Keratinocyte (primary cell): ENCODE results near the gene TMEM69. TPM values are rescaled to one million over a fixed set of nuclear protein-coding genes. Genes with fewer than 3 reads are reported as not detected.
"Not testable (repeated sequence)": the region's sequence is repeated elsewhere in the genome, so short reads cannot be mapped to it uniquely, and the experiment has no call there.

Experiments
- DNase-seq: peaks from one replicate; pipeline ENCODE4 v3.0.0-alpha.2; 2011; ENCODE audit warnings: low read depth, missing footprints, low spot score
- FAIRE-seq: peaks from 2 replicates; lab custom pipeline; 2011; peaks lifted over from hg19 to GRCh38; lab: Jason Lieb, UNC
- H2AFZ ChIP-seq: 2 replicates; pipeline ENCODE4 v1.6.0; 2012; ENCODE audit warnings: low read length, control low read depth, inconsistent platforms; ENCODE audit not compliant: control insufficient read depth
- H3K27ac ChIP-seq: 2 replicates; pipeline ENCODE4 v1.5.1; 2011; ENCODE audit warnings: low read length; ENCODE audit not compliant: control insufficient read depth, insufficient read depth
- H3K27me3 ChIP-seq: 3 replicates; pipeline ENCODE4 v1.6.0; 2011; ENCODE audit warnings: low read length; ENCODE audit not compliant: control insufficient read depth, insufficient read depth; ENCODE audit errors: extremely low read depth
- H3K36me3 ChIP-seq, 2 experiments: 2 replicates in 1 of 2; 3 replicates in 1 of 2; pipeline ENCODE4 v1.5.1; 2011; ENCODE audit warnings: low read length in 2 of 2, mild to moderate bottlenecking in 1 of 2; ENCODE audit not compliant: control insufficient read depth in 2 of 2, insufficient read depth in 2 of 2; ENCODE audit errors: extremely low read depth in 1 of 2
- H3K4me1 ChIP-seq: 3 replicates; pipeline ENCODE4 v1.5.1; 2011; ENCODE audit warnings: low read length; ENCODE audit not compliant: control insufficient read depth, insufficient read depth; ENCODE audit errors: extremely low read depth
- H3K4me2 ChIP-seq: 3 replicates; pipeline ENCODE4 v1.6.0; 2011; ENCODE audit warnings: low read depth, low read length; ENCODE audit not compliant: control insufficient read depth, insufficient read depth; ENCODE audit errors: extremely low read depth
- H3K4me3 ChIP-seq, 3 experiments: fragments of 200-600 bp in 1 of 3; sonication (generic) in 1 of 3; 2 replicates in 2 of 3; 3 replicates in 1 of 3; pipeline ENCODE4 v1.5.1; 2011 to 2016; ENCODE audit warnings: low read length in 3 of 3, mild to moderate bottlenecking in 3 of 3, control low read depth in 2 of 3, inconsistent platforms in 1 of 3, low read depth in 1 of 3, mixed read lengths in 1 of 3, mixed run types in 1 of 3, moderate library complexity in 1 of 3; ENCODE audit not compliant: control insufficient read depth in 2 of 3, insufficient read depth in 2 of 3; ENCODE audit errors: extremely low read depth in 1 of 3
- H3K79me2 ChIP-seq: 2 replicates; pipeline ENCODE4 v1.6.0; 2012; ENCODE audit warnings: low read length; ENCODE audit not compliant: control insufficient read depth, insufficient read depth
- H3K9ac ChIP-seq: 3 replicates; pipeline ENCODE4 v1.6.0; 2011; ENCODE audit warnings: low read length; ENCODE audit not compliant: control insufficient read depth, insufficient read depth; ENCODE audit errors: extremely low read depth
- H3K9me1 ChIP-seq: 3 replicates; pipeline ENCODE4 v1.6.0; 2011; ENCODE audit warnings: low read length; ENCODE audit not compliant: control insufficient read depth, insufficient read depth; ENCODE audit errors: extremely low read depth
- H3K9me3 ChIP-seq: 2 replicates; pipeline ENCODE4 v1.5.1; 2012; ENCODE audit warnings: low read depth, low read length; ENCODE audit not compliant: control insufficient read depth
- H4K20me1 ChIP-seq: 3 replicates; pipeline ENCODE4 v1.6.0; 2011; ENCODE audit warnings: low read length; ENCODE audit not compliant: control insufficient read depth, insufficient read depth; ENCODE audit errors: extremely low read depth
- EZH2 ChIP-seq: IDR thresholded peaks from one replicate; pipeline ENCODE4 v1.6.1; 2012; ENCODE audit warnings: inconsistent platforms, mild to moderate bottlenecking, low read length, moderate library complexity
- dilution Hi-C: fragments of 300-500 bp; cut with MboI; formaldehyde crosslinking; loops from one replicate; pipeline ENCODE4 v1.7.0; 2020; ENCODE audit warnings: low sequenced_read_pairs; ENCODE audit not compliant: extremely low pct_ligation_motif_present
- polyA plus RNA-seq, 5 experiments: library from polyadenylated mRNA; depleted of rRNA in 3 of 5; stranded (reverse) in 3 of 5; stranded (forward) in 1 of 5; unstranded in 1 of 5; fragments of >200 nt; gene quantifications; 1 replicate in 1 of 5; 2 replicates in 3 of 5; 3 replicates in 1 of 5; pipeline versions ENCODE4 v1.2.1 to v1.2.3, GENCODE V29; 2011 to 2012; ENCODE audit warnings: missing spikeins in 2 of 5, low read depth in 1 of 5, low replicate concordance in 1 of 5
- TF ChIP-seq, protein P1 (sequence below), 3 experiments: IDR thresholded peaks in 1 of 3; conservative IDR thresholded peaks in 1 of 3; optimal IDR thresholded peaks in 1 of 3; 2 replicates in 2 of 3; 3 replicates in 1 of 3; pipeline versions ENCODE3 to v1.5.1; 2011; ENCODE audit warnings: low read length in 3 of 3, mild to moderate bottlenecking in 3 of 3, moderate library complexity in 2 of 3, control low read depth in 1 of 3, inconsistent platforms in 1 of 3; ENCODE audit not compliant: insufficient read depth in 2 of 3; ENCODE audit errors: extremely low read depth in 1 of 3

The TMEM69 gene
- polyA plus RNA-seq, 1 donor (not counting 4 experiments of a cell fraction or from before 2014, with no cell fraction given): 110 TPM

DNA sequence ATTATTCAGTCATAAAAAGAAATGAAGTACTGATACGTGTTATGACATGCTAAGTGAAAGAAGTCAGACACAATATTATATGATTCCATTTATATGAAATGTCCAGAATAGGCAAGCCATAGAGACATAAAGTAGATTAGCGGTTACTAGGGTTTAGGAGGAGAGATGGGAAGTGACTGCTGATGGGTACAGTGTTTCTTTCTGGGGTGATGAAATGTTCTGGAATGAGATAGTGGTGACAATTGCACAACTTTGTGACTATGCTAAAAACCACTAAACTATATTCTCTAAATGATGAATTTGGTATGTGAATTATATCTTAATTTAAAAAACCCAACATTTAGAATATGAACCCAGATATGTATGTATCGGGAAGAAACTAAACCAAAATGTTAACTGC is 34.8 kb downstream of the TMEM69 start:
- H3K79me2 ChIP-seq: no peaks in the 10 kb centered on the region
- H3K4me1 ChIP-seq: no peaks in the 10 kb centered on the region
- no peak overlapping the region for H3K27ac ChIP-seq
- H3K27me3 ChIP-seq: no peaks in the 10 kb centered on the region
- H3K9me3 ChIP-seq: no peaks in the 10 kb centered on the region
- H3K4me2 ChIP-seq: no peak overlapping the region
- TF ChIP-seq EZH2: no peak
- TF ChIP-seq, protein P1, sequence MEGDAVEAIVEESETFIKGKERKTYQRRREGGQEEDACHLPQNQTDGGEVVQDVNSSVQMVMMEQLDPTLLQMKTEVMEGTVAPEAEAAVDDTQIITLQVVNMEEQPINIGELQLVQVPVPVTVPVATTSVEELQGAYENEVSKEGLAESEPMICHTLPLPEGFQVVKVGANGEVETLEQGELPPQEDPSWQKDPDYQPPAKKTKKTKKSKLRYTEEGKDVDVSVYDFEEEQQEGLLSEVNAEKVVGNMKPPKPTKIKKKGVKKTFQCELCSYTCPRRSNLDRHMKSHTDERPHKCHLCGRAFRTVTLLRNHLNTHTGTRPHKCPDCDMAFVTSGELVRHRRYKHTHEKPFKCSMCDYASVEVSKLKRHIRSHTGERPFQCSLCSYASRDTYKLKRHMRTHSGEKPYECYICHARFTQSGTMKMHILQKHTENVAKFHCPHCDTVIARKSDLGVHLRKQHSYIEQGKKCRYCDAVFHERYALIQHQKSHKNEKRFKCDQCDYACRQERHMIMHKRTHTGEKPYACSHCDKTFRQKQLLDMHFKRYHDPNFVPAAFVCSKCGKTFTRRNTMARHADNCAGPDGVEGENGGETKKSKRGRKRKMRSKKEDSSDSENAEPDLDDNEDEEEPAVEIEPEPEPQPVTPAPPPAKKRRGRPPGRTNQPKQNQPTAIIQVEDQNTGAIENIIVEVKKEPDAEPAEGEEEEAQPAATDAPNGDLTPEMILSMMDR (optimal IDR thresholded peaks at IDR 0.05 in 1 of 3, IDR thresholded peaks at IDR 0.05 in 1 of 3, conservative IDR thresholded peaks at IDR 0.05 in 1 of 3; ENCODE audit: extremely low read depth in 1 of 3, insufficient read depth in 2 of 3, low read length in 3 of 3): no peak
- no peak overlapping the region for H3K4me3 ChIP-seq
- no peak overlapping the region for H3K9ac ChIP-seq
- FAIRE-seq (no peak), DNase-seq (no peak)
- H3K36me3 ChIP-seq: no peaks in the 10 kb centered on the region
- dilution Hi-C loops: no loop called here
- H4K20me1 ChIP-seq: no peaks in the 10 kb centered on the region
- H2AFZ ChIP-seq: no peak overlapping the region
- H3K9me1 ChIP-seq: no peaks in the 10 kb centered on the region

DNA sequence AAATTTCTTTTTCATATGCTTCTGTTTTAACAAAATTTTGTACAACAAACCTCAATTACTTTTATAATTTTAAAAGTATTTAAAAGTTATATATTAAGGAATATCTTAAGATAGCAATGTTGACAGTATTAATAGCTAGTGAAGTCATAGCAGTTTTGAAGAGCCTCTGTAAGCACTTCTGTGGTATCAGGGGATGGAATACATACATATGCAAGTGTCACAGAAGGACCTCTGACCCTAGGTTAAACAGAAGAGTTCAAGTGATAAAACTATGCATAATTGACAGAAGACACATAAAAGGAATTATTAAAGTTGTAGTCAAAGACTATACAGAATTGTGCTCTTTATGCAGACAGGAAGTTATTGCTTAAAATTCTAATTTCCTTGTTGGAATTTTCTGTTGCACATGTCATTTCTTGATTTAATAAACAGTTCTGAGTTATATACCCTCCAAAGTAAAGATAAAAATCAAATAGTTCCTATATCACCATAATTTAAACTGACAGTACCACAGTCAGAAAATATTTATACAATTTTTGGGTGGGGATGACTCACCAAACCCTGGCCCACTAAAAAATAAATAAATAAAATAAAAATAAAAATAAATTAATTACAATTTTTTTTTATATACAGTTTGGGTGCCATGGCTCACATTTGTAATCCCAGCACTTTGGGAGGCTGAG is 35.4 kb downstream of the TMEM69 start:
- H2AFZ ChIP-seq: no peak overlapping the region
- no peak for TF ChIP-seq EZH2
- TF ChIP-seq, protein P1 (optimal IDR thresholded peaks at IDR 0.05 in 1 of 3, IDR thresholded peaks at IDR 0.05 in 1 of 3, conservative IDR thresholded peaks at IDR 0.05 in 1 of 3; ENCODE audit: extremely low read depth in 1 of 3, insufficient read depth in 2 of 3, low read length in 3 of 3): no peak
- DNase-seq (no peak), FAIRE-seq (no peak)
- no peaks in the 10 kb centered on the region for H3K9me3 ChIP-seq
- no peaks in the 10 kb centered on the region for H3K36me3 ChIP-seq
- no peak overlapping the region for H3K27ac ChIP-seq
- no peaks in the 10 kb centered on the region for H3K9me1 ChIP-seq
- no peak overlapping the region for H3K9ac ChIP-seq
- no peaks in the 10 kb centered on the region for H4K20me1 ChIP-seq
- H3K27me3 ChIP-seq: no peaks in the 10 kb centered on the region
- no peak overlapping the region for H3K4me3 ChIP-seq
- H3K79me2 ChIP-seq: no peaks in the 10 kb centered on the region
- dilution Hi-C loops: no loop called here
- no peaks in the 10 kb centered on the region for H3K4me1 ChIP-seq
- H3K4me2 ChIP-seq: no peak overlapping the region

DNA sequence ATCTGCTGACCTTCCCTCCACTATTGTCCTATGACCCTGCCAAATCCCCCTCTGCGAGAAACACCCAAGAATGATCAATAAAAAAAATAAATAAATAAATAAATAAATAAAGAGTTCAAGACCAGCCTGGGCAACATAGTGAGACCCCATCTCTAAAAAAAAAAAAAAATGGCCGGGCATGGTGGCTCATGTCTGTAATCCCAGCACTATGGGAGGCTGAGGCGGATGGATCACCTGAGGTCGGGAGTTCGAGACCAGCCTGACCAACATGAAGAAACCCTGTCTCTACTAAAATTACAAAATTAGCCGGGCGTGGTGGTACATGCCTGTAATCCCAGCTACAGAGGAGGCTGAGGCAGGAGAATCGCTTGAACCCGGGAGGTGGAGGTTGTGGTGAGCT is 38.0 kb downstream of the TMEM69 start:
- FAIRE-seq, H3K27me3 ChIP-seq, dilution Hi-C loops, H3K27ac ChIP-seq, H3K36me3 ChIP-seq, H3K9ac ChIP-seq, H2AFZ ChIP-seq, H3K4me3 ChIP-seq, H4K20me1 ChIP-seq, H3K4me2 ChIP-seq, H3K9me3 ChIP-seq, DNase-seq, H3K9me1 ChIP-seq, H3K79me2 ChIP-seq, H3K4me1 ChIP-seq: not testable (repeated sequence)
